Right lobe of liver (tissue), 4 donors: ENCODE results near the gene IP6K3.

ENCODE experiments used
- CTCF ChIP-seq, 4 donors: fragments of 200-600 bp in 3 of 4; fragments of 450-650 bp in 1 of 4; IDR thresholded peaks; one replicate each; pipeline versions ENCODE4 v1.5.1 to v1.8.0; 2016 to 2022; ENCODE audit warnings: antibody characterized with exemption in 4 of 4, mild to moderate bottlenecking in 2 of 4
- POLR2A ChIP-seq: fragments of 450-650 bp; IDR thresholded peaks from one replicate; pipeline ENCODE4 v1.6.1; 2017; ENCODE audit warnings: antibody characterized with exemption, mild to moderate bottlenecking
- donor health status: DM: no; HTN: no; CAD: no.
- donor health status: DM: no; HTN: no; CAD: no.
- donor health status: DM: no; HTN: yes; CAD: no.

DNA sequence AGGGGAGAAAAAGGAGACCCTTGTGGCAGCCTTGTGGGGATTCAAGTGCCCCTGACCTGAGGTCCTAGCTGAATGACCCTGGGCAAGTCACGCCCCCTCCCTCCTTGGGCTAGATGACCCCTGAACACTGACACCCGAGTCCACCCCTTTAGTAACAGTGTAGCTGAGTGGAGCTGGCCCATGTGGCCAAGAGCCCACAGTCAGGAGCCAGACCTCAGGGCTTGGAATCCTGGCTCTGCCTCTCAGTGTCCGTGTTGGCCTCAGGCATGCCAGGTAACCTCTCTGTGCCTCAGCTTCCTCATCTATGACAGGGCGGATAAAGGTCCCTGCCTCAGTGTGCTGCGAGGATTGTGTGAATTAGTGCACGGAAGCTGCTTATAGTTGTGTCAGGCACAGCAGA is 14.3 kb downstream of the IP6K3 start:
- TF ChIP-seq POLR2A (no peak), CTCF (IDR thresholded peaks at IDR 0.05) (no peak)
